OCI-LY1 (cell line): Measurements from ENCODE around the gene TNFAIP3.
A peak's percentile ranks its signal among the peaks of the same experiment; 100 is the strongest.

Source experiments
- H2AFZ ChIP-seq: fragments of 200-600 bp; sonication (generic), shearing (Covaris generic); 2 replicates; pipeline ENCODE4 v1.6.0; 2014; ENCODE audit warnings: antibody characterized with exemption, mild to moderate bottlenecking, low read length
- H3F3A ChIP-seq: fragments of 200-600 bp; sonication (generic), shearing (Covaris generic); 2 replicates; pipeline ENCODE4 v1.6.0; 2014; ENCODE audit warnings: mild to moderate bottlenecking, antibody characterized with exemption, low read length, moderate library complexity; ENCODE audit not compliant: insufficient read depth
- H3K27ac ChIP-seq: fragments of 200-600 bp; sonication (generic); 2 replicates; pipeline ENCODE4 v1.5.1; 2014; ENCODE audit warnings: low read length, mixed run types, mild to moderate bottlenecking, low read depth; ENCODE audit not compliant: poor library complexity, severe bottlenecking
- H3K27me3 ChIP-seq: fragments of 200-600 bp; sonication (generic); 2 replicates; pipeline ENCODE4 v1.6.0; 2014; ENCODE audit warnings: antibody characterized with exemption, mild to moderate bottlenecking, low read length, moderate library complexity; ENCODE audit not compliant: insufficient read depth
- H3K36me3 ChIP-seq: fragments of 200-600 bp; sonication (generic); 2 replicates; pipeline ENCODE4 v1.6.1; 2014; ENCODE audit warnings: mild to moderate bottlenecking, antibody characterized with exemption, low read length, moderate library complexity, mixed read lengths; ENCODE audit not compliant: insufficient read depth
- H3K4me1 ChIP-seq: fragments of 200-600 bp; sonication (generic); 2 replicates; pipeline ENCODE4 v1.5.1; 2014; ENCODE audit warnings: mild to moderate bottlenecking, low read length, moderate library complexity; ENCODE audit not compliant: insufficient read depth, severe bottlenecking
- H3K4me2 ChIP-seq: fragments of 200-600 bp; sonication (generic), shearing (Covaris generic); 2 replicates; pipeline ENCODE4 v1.6.1; 2014; ENCODE audit warnings: low read length
- H3K4me3 ChIP-seq: fragments of 200-600 bp; sonication (generic); 2 replicates; pipeline ENCODE4 v1.5.1; 2014; ENCODE audit warnings: low read length, low read depth, mild to moderate bottlenecking, mixed read lengths; ENCODE audit not compliant: poor library complexity, severe bottlenecking
- H3K79me2 ChIP-seq: fragments of 200-600 bp; shearing (Covaris generic); 2 replicates; pipeline ENCODE4 v1.6.1; 2016; ENCODE audit warnings: mixed run types, low read length, mixed read lengths; ENCODE audit not compliant: insufficient read depth
- H3K9ac ChIP-seq: fragments of 200-600 bp; sonication (generic), shearing (Covaris generic); 2 replicates; pipeline ENCODE4 v1.6.1; 2014; ENCODE audit warnings: mild to moderate bottlenecking, low read length, mixed read lengths
- H3K9me2 ChIP-seq: fragments of 200-600 bp; sonication (generic), shearing (Covaris generic); 2 replicates; pipeline ENCODE4 v1.6.1; 2014; ENCODE audit warnings: low read depth, mild to moderate bottlenecking, low read length, mixed read lengths
- H3K9me3 ChIP-seq: fragments of 200-600 bp; shearing (Covaris generic); 2 replicates; pipeline ENCODE4 v1.6.1; 2014; ENCODE audit warnings: low read length, mixed read lengths
- H4K20me1 ChIP-seq: fragments of 200-600 bp; sonication (generic), shearing (Covaris generic); 2 replicates; pipeline ENCODE4 v1.6.0; 2016; ENCODE audit warnings: mild to moderate bottlenecking, low read length; ENCODE audit not compliant: insufficient read depth
- EZH2 ChIP-seq: fragments of 200-600 bp; sonication (generic), shearing (Covaris generic); IDR thresholded peaks from 2 replicates; pipeline ENCODE4 v1.8.0; 2017; ENCODE audit warnings: borderline replicate concordance, mixed run types, mild to moderate bottlenecking, antibody characterized with exemption, low read length, moderate library complexity, mixed read lengths
- TF ChIP-seq, protein P1 (sequence below): fragments of 200-600 bp; sonication (generic), shearing (Covaris generic); IDR thresholded peaks from 2 replicates; pipeline ENCODE4 v1.5.1; 2017; ENCODE audit warnings: mild to moderate bottlenecking, antibody characterized with exemption, low read length, moderate library complexity, mixed read lengths

TNFAIP3 gene

DNA sequence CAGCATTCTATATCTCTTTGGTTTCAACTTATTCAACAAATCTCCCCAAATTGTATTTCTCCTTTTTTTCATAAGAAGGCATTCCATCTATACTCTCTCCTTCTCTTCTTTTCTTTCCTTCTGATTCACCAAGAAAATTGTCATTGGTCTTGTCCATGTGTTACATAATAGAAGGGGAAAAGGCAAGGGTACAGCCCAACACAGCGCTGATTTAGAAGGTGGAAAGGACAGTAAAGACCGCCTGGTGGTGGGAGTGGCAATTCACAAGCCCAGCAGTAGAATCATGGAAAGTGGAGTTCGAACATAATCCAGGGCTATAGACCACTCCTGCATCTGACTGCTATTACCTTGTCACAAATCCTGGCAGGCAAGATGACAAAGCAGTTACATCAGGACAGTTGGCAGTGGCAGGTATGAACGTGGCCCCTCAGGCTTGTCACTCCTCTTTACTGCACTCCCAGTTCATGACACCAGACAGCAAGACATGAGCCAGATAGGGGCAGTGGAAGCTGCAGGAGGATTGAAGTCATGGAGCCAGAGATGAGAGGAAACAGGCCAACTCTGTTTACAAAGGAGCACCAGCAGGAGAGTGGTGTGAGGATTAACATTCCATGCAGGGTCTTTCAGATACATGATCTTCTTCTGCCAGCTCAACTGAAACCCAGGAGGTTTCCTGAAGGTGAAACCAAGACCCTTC lies 2.1 kb upstream of the TNFAIP3 start:
- TF ChIP-seq EZH2: no peak
- TF ChIP-seq, protein P1, sequence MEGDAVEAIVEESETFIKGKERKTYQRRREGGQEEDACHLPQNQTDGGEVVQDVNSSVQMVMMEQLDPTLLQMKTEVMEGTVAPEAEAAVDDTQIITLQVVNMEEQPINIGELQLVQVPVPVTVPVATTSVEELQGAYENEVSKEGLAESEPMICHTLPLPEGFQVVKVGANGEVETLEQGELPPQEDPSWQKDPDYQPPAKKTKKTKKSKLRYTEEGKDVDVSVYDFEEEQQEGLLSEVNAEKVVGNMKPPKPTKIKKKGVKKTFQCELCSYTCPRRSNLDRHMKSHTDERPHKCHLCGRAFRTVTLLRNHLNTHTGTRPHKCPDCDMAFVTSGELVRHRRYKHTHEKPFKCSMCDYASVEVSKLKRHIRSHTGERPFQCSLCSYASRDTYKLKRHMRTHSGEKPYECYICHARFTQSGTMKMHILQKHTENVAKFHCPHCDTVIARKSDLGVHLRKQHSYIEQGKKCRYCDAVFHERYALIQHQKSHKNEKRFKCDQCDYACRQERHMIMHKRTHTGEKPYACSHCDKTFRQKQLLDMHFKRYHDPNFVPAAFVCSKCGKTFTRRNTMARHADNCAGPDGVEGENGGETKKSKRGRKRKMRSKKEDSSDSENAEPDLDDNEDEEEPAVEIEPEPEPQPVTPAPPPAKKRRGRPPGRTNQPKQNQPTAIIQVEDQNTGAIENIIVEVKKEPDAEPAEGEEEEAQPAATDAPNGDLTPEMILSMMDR: no peak
- peaks cover 28% of the 10 kb centered on the region for H3K4me1 ChIP-seq
- H3K9me3 ChIP-seq: no peaks in the 10 kb centered on the region
- H2AFZ ChIP-seq: no peak overlapping the region
- H4K20me1 ChIP-seq: no peaks in the 10 kb centered on the region
- H3K36me3 ChIP-seq: no peaks in the 10 kb centered on the region
- H3K4me2 ChIP-seq: no peak overlapping the region
- no peak overlapping the region for H3K4me3 ChIP-seq
- no peaks in the 10 kb centered on the region for H3F3A ChIP-seq
- H3K27ac ChIP-seq: no peak overlapping the region
- H3K9me2 ChIP-seq: no peaks in the 10 kb centered on the region
- no peaks in the 10 kb centered on the region for H3K27me3 ChIP-seq
- H3K79me2 ChIP-seq: no peaks in the 10 kb centered on the region
- H3K9ac ChIP-seq: no peak overlapping the region

DNA sequence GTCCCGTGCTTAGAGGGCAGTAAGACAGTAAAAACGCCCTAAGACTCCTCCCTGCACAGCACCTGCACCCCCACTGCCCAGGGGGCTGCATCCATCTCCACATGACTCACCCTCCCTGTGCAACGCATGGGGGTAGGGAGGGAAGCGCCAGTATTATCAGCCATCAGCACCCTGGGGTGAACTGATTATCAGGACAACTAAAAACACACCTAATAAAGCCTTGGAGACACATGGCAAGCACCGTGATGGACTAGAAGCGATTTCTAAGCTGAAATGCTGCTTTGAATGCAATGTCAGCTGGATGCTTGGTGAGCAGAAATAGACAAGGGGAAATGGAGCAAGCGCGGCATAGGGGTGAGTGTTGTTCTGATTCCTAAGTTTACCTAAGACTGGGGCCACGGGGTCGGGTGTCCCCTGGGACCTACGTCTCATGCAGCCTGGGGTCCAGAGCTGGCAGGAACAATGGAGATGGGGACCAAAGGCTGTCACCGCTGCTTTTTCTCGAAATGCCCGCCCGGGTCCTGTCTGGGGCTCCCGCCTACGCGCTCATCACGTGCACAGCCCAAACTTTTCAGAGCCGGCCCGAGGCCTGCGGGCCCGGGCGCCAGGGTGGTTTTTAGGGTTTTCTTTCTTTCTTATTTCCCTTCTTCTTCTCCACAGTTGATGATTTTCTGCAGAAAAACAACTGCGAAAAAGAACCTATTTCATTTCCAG lies 702 bp upstream of the TNFAIP3 start:
- Histone ChIP-seq H3K4me1 (peaks cover 42% of the 10 kb centered on the region), H3K36me3 (0 out of 2 replicates have a peak, but pooled peaks cover 3% of the 10 kb centered on the region), H3K9me2 (no peaks in the 10 kb centered on the region), H3K27me3 (no peaks in the 10 kb centered on the region), H3K27ac (no peak overlapping the region), H3K79me2 (no peaks in the 10 kb centered on the region), H4K20me1 (no peaks in the 10 kb centered on the region), H3F3A (no peaks in the 10 kb centered on the region), H2AFZ (peak overlapping the region; percentile 87), H3K9me3 (no peaks in the 10 kb centered on the region), H3K4me3 (peak overlapping the region; percentile 65), H3K9ac (peak overlapping the region; percentile 60), H3K4me2 (peak overlapping the region; percentile 71)
- TF ChIP-seq EZH2: no peak
- TF ChIP-seq, protein P1: no peak

DNA sequence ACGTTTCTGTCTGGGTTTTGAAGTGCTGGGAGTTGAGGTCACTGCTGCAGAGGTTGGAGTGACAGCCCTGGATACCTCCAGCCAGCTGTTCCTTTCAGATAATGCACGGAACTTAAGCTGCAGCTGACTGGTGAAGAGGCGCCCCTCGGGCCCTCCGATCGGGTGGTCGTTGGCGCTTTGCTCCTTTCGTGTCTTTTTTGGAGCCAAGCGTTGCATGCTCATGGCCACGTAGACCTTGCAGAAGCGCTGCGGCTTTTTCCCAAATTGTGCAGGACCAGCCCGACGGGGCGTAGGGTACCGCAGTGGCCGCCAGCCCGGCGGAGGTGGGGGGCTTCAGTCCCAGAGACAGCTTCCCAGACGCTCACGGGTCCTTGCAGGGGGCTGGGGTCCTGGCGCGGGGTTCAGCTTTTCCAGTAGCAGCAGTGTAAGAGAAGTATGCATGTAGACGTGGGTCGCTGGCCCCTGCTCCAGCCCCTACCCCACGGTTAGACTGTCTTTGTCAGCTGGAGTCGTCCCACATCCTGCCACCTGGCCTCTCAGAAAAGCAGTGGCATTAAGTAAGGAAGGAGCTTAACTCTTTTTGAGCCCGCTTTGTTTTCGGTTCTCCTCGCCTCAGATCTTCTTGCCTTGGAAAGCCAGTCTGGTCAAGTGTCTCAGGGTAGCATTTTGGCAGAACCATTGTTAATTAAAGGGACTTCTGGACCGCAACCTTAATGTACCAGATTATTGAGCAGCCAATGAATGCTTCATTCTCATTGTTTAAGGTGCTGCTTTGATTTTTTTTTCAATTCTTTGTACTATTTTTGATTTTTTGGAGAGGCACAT lies 838 bp downstream of the TNFAIP3 start:
- Histone ChIP-seq H4K20me1 (no peaks in the 10 kb centered on the region), H3K27ac (no peak overlapping the region), H3K9ac (peak overlapping the region; percentile 65), H3K36me3 (peaks cover 10% of the 10 kb centered on the region; the same call in 1 of the 2 replicates), H3K4me2 (peak overlapping the region; percentile 69), H3K79me2 (no peaks in the 10 kb centered on the region), H3K9me3 (no peaks in the 10 kb centered on the region), H3F3A (no peaks in the 10 kb centered on the region), H3K27me3 (no peaks in the 10 kb centered on the region), H3K4me1 (peaks cover 57% of the 10 kb centered on the region), H3K9me2 (no peaks in the 10 kb centered on the region), H3K4me3 (peak overlapping the region; percentile 66), H2AFZ (no peak overlapping the region)
- TF ChIP-seq, protein P1: no peak
- no peak for TF ChIP-seq EZH2
